Effector CD4-positive, alpha-beta T cell (primary cell): ENCODE measurements around the gene GANAB.
A peak's percentile ranks its signal among the peaks of the same experiment; 100 is the strongest.
"Not testable (repeated sequence)": the region's sequence is repeated elsewhere in the genome, so short reads cannot be mapped to it uniquely, and the experiment has no call there.

Experiments used
- DNase-seq: peaks from one replicate; pipeline ENCODE4 v3.0.0-alpha.2; 2020

Gene GANAB

DNA sequence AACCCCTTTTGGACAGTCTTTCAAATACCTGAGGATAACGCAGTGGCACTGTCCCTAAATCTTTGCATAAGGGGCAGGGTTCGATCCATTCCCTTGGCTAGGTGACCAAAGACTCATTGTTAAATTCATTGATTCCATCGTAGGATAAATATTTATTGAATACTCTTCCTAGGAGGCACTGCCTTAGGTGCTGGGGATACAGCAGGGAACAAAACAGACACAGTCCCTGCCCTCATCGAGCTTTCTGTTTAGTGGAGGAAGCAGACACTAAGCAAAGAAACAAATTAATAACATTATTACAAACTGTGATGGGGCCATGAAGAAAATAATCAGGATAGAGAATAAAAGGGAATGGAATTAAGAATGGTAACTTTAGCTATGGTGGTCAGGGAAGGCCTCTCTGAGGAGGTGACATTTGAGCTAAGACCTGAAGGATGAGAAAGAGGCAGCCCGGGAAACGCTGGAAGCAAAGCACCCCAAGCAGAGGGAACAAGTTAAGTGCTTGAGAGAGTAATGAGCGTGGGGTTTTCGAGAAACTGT is 25.3 kb downstream of the GANAB start:
- no peak for DNase-seq

DNA sequence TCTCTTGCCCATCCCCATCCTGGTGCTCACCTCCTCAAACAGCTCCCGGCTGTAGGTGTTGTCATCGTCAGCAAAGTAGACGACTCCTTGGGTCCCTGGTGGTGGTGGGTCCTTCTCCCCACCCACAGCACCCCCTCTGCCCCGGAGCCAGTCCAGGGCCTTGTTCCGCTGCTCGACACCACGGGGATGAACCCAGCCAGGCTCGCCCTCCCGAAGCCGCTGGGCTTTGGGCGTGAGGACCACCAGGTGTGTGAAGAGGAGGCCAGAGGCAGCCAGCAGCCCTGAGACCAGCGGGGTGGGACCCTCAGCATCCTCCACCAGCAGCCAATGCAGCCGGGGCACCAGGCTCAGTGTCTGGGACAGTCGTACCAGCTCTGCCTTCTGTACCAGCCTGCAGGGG is 29.5 kb downstream of the GANAB start:
- DNase-seq: not testable (repeated sequence)

DNA sequence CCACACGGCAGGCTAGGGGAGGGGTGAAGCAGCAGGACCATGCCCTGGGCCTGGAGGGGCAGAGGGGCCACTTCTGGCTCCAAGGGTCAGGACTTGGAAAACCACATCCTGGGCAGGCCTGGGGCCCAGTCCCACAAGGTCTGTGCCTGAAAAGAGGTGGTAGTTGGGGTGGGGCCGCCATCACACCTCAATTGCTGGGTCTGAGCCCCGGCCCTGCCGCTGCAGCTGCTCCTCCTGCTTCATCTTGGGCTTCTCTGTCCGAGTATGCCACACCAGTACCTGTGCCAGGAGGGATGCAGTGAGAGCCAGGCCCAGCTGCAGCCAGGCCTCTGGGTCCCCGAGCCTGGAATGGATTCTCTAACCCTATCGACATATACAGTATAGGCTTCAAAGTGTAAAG is 30.9 kb downstream of the GANAB start:
- no peak for DNase-seq

DNA sequence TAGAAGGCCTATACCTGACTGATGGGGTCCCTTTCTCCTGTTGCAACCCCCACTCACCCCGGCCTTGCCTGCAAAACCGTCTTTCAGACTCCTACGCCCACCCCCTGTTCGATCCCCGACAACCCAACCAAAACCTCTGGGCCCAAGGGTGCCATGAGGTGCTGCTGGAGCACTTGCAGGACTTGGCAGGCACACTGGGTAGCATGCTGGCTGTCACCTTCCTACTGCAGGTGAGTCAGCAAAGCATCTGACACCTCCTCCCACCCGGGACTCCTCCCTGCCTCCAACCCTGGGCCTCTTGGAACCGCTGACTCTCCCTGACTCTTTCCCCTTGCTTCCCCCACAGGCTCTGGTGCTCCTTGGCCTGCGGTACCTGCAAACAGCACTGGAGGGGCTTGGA is 32.1 kb downstream of the GANAB start:
- DNase-seq: no peak

DNA sequence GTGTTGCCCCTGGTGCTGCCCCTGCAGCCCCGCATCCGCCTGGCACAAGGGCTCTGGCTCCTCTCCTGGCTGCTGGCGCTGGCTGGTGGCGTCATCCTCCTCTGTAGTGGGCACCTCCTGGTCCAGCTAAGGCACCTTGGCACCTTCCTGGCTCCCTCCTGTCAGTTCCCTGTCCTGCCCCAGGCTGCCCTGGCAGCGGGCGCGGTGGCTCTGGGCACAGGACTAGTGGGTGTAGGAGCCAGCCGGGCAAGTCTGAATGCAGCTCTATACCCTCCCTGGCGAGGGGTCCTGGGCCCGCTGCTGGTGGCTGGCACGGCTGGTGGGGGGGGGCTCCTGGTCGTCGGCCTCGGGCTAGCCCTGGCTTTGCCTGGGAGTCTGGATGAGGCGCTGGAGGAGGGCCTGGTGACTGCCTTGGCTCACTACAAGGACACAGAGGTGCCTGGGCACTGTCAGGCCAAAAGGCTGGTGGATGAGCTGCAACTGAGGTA is 33.1 kb downstream of the GANAB start:
- DNase-seq: no peak

DNA sequence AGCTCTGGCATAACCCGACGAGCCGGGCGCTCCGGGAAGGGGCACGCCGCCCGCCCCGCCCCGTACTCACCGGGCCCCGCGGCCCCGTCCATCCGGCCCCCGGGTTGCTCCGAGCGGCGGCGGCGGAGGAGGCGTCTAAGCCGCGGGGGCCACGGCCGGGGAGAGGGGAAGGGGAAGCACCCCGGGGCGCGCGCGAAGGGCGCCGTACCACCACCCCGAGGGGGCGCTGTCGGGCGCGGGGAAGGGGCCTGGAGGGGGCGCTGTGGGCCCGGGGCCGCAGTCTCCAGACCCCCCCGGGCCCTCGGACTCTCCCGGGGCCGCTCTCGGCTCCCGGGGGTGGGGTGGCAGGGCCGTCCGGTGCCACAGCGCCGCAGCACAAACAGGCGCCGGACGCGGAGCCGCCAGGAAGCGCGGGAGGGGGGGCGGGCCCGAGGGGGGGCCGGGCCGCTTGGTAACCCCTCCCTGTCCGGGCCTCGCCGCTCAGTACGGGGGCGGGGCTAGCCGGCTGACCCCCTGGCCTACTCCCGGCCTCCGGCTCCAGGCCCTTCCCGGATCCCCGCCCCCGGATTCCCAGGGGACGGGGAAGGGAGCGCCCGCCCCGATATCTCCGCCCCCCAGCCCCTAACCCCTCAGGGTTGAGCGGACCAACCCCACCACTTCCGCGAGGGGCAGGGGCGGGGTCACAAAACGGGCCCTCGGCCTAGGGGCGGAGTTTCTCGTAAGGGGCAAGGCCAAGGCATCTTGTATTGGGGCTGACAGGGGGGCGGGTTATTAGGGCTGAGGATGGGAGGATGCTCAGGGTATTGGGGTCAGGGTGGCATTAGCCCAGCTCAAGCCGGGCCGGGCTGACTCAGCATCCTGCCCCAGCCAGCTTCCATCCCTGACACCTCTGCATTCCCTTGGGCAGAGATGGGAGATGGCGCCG is 33.8 kb downstream of the GANAB start, which contains the start of the genes EML3 and ROM1:
Gene EML3, minus strand, starts transcription at position 410 of the 925 bp plus-strand sequence. Its CDS starts 318 bp downstream, at position 92.
Gene ROM1, plus strand, starts transcription at position 892 of the 925 bp plus-strand sequence. Its CDS starts 25 bp downstream, at position 917.
- peak; percentile 80 for DNase-seq

DNA sequence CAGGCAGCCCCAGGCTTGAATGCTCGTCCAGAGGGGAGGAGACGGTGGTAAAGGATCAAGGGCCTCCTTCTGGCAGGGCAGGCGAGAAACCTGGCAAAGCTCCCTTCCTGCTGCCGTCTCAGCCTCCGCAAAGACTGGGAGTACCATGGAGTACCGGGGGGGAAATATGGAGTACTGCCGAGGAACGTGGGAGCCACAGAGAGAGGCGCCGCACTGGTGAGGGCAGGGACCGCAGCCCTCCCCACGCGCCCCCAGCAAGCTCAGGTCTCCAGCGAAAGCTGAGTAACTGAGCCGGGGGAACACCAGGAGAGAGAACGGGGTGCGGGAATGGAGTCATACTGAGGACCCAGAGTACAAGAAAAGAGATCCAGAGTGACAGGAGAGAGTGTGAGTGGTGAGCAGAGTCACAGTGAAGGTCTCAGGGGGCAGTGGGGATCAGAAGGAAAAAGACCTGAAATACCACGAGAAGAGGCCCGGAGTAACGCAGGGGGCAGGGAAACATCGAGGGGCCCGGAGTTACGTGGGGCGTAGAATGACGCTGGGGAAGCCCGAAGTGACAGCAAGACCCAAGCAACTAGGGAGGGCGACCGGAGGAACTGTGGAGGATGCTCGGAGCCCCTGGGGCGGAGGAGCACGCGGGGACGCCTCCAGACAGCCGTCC is 34.6 kb downstream of the GANAB start:
- DNase-seq: peak; percentile 22

DNA sequence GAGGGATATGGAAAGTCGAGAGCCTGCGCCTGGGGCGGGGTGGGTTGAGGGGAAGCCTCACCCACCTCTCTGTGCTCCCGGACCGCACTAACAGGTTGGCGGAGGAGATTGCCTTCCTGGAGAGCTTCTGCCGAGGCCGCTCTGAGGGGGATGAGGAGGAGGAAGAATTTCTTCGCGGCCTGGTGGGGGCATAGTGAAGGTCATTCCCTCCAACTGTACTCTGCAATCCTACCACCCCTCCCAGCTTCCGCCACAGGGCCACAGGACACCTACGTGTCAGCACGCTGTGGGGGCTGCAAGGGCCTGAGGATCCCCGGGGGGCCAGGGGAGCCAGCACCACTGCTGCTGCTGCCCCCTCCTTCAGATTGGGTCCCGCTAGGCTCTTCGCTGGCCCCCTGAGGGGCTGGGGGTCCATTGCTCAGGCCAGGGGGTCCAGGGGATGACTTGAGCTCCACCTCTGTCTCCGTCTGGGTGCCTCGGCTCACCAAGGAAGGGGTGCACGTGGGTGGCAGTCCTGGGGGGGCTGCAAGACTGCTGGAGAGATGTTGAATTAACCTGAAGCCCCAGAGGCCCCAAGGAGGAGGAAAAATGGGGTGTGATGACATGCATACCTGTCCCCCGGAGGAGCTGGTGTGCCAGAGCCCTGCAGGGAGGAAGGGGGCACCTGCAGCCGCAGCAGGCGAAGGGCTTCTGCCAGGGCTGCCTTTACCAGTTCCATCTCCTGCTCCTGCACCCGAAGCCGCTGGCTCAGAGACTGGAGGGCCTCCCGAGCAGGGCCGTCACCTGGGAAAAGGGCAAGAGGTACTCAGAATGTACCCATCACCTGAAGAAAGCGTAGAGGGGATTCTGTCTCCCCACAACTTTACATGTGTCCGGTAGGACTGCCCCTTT is 35.4 kb downstream of the GANAB start:
- DNase-seq: no peak

DNA sequence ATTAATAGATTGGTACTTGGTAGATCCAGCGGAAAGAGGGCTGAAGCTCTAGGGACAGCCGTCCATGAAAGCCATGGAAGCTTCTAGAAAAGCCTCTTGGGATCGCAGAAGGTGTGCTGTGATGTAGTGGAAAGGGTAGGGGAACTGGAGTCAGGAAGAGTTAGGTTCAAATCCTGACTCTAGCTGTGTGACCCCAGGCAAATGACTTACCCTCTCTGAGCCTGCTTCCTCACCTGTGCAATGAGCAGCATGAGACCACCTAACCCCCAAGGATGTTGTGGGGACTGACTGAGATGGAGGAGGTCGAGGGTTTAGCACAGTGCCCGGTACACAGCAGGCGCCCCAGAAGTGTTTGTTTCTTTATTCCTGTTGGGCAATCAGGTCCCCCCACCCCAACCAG is 36.0 kb downstream of the GANAB start:
- DNase-seq: no peak

DNA sequence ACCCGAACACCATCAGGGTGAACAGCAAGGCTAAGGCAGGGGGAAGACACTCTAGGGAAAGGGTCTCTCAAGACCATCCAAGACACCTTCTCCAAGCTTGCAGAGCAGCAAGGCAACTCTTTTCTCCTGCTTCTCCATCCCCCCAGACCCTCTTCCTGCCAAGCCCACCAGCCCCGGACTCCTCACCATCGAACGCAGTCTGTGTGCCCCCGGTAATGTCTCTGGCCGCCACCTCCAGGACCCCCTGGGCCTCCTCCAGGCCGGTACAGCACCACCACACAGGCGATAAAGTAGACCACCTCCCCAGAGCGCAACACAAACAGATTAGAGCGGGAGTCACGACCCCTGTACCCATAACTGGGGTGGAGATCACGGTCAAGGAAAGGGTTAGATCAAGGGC is 37.6 kb downstream of the GANAB start:
- no peak for DNase-seq

DNA sequence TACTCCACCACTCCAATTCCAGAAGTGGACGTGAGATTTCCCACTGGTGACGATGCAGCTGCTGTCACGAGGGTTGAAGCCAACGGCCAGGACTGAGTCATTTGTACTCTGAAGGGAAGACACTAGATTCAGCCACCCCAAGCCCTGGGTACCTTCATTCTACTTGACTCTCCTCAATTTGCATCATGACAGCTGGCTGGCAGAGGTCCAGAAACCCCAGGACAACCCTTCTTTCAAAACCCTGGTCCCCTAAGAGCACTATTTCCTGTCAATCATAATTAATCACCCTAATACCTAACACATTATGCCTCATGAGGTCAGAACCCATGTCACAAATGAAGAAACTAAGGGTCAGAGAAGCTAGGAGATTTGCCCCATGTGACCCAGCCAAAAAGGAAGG is 38.7 kb downstream of the GANAB start:
- DNase-seq: no peak

DNA sequence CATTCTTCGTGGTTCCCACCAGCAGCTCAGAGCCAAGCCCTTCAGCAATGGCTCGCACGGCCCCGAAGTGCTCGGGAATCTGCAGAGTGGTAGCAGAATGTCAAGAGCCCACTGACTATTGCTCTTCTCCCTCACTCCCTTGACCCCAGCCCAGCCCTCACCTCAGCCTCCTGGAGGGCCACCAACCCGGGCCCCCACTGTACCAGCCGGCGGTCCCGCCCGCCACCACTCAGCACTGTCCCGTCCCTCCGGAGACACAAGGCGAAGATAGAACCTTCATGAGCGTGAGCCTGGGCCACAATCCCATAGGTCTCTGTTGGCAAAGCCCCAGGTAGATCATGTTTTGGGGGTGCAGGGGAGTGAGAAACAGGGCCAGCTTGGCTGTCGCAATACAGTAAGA is 40.5 kb downstream of the GANAB start:
- DNase-seq: no peak

DNA sequence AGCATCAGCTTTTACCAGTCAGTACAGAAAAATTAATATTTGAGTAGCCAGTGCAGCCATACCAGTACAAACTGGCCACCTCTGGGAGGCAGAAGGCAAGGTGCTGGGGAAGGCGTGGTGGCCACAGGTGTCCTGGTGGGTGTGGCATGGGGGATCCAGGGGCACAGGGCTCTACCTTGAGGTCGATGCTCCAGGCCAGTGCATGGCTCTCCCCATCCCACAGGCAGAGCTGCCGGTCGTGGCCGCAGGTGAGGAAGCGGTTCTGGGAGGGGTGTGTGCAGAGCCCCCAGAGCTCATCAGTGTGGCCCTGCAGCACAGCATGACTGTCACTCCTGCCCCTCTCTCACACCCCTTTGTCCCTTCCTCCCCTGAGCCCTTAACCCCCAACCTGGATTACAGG is 40.9 kb downstream of the GANAB start:
- no peak for DNase-seq

DNA sequence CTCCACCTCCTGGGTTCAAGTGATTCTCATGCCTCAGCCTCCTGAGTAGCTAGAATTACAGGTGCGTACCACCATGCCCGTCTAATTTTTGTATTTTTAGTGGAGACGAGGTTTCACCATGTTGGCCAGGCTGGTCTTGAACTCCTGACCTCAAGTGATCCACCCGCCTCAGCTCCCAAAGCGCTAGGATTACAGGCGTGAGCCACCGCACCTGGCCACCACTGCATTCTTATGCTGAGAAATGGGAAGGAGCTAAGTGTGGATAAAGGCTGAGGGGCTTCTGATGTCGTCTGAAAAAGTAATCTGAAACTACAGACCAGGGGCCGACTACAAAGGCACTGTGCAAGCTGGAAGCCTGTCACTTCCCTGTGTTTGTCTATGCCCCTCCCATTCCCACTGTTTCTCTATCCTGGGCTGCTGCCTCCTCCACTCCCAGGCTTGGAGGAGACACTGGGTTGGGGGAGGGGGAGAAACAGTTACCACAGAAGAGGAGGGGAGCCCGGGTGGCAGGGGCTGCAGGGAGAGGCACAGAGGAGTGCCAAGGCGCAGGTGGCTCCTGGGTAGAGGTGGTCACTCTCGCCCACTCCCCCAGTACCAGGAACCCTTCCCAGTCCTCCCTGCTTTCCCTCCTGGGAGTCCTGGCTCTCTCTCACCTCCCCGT is 41.8 kb downstream of the GANAB start:
- DNase-seq: no peak

DNA sequence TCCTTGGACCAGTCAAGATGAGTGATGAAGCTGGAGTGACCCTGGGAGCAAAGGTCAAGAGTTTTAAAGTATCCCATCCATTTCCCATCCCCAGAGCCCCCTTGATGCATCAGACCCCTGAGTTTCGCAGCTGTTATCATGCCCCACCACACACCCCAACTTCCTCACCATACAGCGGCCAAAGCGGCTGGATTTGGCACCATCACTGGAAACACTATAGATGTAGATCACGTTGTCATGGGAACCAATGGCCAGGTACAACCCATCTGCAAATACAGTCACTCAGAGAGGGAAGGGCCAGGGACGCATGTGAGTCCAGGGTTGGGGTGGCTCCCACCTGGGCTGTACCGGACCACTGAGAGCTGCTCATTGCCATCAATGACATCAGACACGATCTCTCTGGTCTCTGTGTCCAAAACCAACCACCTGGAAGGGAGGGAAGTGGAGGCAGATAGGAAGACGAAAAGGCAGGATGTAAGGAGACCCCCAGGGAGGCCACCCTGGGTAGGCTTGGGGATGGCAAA is 42.6 kb downstream of the GANAB start:
- no peak for DNase-seq

DNA sequence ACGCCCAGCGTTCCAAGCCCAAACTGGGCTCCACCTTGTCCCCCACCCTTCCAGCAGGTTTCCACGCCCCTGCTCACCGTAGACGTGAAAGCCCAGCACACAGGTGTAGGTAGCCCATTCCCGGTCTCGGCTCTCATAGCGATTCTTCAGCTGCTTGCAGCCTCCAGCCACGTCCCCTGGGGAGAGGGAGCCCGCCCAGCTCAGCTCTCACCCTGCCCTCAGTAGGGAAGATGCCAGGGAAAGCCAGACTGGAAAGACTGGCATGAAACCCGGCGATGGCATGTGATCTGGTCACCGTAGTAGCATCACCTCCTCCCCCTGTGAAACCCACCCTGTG is 43.4 kb downstream of the GANAB start:
- DNase-seq: no peak

DNA sequence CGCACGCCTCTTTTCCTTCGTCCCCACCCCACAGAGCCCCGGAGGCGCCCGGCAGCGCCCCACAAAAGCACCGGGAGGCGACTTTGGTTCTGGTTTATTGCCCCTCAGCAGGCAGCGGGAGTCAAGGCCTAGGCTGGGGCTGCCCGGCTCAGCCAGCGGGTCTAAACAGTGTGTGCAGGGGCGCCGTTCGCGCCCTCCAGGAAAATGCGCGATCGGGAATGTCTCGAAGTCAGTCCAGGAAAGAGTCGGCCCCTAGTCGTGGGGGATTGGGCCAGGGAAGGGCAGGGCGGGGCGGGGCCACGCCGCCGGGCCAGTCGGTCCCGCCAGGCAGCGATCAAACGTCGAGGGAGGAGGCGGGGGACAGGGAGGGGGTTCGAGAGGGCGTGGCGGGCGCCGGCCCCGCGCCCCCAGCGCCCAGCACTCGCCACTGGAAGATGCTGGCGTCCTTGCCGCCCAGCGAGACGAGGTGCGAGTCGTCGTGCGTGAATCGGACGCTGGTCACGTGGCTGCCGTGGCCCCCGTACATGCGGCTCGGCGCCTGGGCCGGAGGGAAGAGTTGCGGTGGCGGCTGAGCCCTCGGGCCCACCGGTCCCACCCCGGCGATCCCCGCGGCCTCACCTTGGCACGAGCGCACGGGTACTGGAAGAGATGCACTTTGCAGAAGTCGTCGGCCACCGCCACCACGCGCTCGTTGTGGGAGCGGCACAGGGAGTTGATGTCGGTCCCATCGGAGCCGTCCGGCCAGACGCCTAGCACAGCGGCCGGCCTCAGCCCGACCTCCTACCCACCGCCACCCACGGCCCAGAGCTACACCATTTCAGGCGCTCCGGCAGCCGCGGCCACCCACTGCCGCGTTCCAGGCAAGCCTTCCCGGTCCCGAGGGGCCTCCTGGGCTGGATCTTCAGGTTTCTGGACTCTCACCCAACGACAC is 44.0 kb downstream of the GANAB start:
- peak; percentile 15 for DNase-seq

DNA sequence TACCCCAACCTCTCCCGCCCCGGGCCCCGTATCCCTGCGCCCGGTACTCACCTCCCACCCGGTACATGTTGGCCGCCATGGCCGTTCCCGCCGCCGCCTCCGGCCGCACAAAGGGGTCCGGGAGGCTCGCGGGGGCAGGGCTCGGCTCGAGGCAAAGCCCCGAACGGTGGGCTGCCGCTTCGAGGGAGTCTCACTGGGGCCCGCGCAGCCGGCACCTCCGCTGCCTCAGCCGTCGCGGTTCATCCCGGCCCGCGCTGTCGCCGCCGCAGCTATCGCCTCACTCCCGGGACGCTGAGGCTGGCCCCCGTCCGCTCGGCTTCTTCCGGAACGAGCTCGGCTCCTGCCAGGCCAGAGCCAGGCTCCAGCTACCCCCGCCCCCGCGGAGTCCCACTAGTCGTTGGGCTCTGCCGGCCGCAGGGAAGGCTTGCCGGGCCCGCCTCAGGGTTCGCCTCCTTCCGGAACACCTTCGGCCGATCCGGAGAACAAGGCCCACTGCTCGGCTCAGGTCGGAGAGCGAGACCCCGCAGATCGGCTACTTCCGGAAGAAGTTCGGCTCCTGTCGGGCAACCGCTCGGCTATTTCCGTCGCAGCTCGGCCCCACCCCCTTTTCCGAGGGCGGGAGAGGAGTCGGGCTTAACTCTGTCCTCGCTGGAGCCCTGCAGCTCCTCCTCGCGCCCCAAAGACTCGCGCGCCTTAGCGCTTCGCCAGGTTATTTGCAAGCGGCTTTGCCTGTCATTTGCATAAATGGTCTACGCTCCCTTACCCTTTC is 44.9 kb downstream of the GANAB start, which contains the start of gene MTA2:
Gene MTA2, minus strand, starts transcription at position 494 of the 769 bp plus-strand sequence. Its CDS starts 415 bp downstream, at position 79.
- DNase-seq: peak; percentile 99

DNA sequence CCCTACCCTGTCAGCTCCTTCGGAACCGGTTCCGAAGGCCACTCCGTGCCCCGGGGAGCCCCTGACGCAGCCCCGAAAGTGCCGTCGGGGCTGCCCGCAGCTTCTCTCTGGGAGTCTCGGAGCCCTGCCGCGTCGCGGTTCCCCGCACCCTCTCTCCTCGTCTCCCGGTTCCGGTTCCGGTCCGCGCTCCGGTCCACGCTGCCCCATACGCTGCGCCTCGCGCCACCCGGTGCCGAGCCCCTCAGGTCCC is 45.4 kb downstream of the GANAB start:
- DNase-seq: peak; percentile 44
